RPMI8226 (cell line): ENCODE measurements around the gene PPFIA1.
"Not testable (repeated sequence)": the region's sequence is repeated elsewhere in the genome, so short reads cannot be mapped to it uniquely, and the experiment has no call there.

ENCODE experiments used
- DNase-seq: peaks from one replicate; pipeline ENCODE4 v3.0.0-alpha.2; 2015

Gene PPFIA1

DNA sequence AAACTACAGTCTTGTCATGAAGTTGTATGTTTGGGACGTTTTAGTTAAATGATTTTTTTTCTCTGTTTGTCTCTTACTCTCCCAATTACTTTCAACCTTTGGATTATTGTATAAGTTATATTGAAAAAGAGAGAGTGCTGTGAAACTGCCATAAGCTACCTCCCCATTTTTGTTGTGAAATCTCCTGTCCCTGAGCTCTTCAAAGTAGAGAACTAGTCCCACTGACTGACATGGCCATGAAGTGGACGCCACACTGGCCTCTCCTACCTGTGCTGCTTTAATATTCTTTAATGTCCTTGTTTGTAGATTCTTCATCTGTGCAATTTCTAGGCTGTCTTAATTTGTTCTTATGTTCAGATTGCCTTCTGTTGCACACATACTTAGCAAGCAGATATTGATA is 56.3 kb downstream of the PPFIA1 start:
- DNase-seq, result no peak

DNA sequence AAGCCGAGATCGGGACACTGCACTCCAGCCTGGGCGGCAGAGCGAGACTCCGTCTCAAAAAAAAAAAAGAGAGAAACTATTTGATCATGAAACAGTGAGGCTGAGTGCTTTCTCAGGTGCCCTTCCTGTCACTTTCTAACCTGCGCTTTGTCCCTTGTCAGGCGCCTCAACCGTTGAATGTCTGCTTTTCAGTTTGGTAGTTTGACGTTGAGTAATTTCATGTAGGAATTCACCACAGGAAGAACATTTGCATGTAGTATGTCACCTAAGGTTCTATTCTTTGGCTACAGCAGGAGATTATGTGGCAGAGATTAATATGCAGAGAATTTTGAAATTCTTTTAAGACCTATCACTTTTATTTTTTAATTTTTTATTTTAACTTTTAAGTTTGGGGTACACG is 57.2 kb downstream of the PPFIA1 start:
- no peak for DNase-seq

DNA sequence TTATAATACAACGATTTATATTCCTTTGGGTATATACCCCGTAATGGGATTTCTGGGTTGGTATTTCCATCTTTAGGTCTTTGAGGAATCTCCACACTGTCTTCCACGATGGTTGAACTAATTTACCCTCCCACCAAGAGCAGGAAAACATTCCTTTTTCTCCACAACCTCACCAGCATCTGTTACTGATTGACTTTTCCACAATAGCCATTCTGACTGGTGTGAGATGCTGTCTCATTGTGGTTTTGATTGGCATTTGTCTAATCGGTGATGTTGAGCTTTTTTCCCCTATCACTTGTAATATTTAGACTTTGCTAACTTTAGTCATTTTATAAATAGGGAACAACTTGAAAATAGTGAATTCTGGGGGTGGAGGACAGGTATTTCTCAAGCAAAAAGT is 58.1 kb downstream of the PPFIA1 start:
- no peak for DNase-seq

DNA sequence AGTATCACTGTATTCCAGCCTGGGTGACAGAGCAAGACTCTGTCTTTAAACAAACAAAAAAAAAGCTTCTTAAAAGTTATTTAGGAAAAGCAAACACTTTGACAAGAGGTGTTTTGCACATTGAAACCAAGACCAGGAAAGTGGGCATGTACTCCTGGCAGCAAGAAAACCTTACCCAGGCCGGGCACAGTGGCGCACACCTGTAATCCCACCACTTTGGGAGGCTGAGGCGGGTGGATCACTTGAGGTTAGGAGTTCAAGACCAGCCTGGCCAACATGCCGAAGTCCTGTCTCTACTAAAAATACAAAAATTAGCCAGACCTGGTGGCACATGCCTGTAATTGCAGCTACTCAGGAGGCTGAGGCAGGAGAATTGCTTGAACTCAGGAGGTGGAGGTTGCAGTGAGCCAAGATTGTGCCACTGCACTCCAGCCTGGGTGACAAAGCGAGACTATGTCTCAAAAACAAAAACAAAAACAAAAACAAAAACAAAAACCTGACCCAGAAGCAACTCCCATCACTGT is 60.9 kb downstream of the PPFIA1 start:
- not testable (repeated sequence) for DNase-seq

DNA sequence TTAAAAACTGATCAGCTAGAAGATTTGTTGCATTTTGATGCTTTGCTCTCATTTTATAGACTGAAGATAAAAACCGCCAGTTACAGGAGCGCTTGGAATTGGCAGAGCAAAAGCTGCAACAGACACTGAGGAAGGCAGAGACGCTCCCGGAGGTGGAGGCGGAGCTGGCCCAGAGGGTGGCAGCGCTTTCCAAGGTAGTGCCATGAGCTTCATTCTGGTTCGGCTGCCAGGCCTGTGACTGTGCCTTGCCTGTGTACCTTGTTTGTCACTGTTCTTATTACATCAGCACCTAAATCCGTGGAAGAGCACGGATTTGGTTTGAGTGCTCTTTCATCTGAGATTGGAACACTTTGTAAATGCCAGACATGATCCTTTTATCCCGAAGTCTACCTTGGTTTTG is 61.4 kb downstream of the PPFIA1 start:
- DNase-seq, result no peak

DNA sequence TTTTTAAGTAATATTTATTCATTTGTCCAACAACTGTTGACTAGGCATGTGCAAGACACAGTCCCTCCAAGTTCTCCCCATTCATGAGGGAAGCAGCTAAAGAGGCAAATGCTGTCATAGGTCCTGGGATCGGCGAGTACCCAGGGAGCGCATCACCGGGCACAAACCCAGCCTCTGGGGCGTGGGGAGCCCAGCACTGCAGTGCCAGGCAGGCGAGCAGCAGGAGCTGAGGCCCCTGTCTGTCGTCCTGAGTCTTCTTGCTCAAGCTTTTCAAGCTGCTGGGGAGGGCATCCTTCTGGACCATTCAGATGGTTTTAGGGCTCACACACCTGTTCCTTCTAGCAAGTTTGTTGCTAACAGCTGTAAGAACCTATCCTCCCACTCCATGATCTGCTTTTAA is 62.1 kb downstream of the PPFIA1 start:
- DNase-seq, result no peak

DNA sequence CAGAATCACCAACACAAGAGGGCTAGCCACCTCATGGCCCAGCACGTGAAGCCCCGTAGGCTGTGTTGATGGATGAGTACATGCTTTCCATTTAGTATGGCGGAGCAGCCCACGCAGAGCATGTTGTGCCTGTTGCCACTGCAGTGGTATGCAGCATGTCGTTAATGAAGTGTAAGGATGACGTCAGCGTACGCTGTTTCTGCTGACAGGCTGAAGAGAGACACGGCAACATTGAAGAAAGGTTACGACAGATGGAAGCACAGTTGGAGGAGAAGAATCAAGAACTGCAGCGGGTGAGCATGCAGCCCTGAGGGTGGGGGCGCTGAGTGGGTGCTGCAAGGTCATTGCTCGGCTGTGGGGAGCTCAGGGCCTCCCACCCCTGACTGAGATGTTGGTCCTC is 62.8 kb downstream of the PPFIA1 start:
- no peak for DNase-seq

DNA sequence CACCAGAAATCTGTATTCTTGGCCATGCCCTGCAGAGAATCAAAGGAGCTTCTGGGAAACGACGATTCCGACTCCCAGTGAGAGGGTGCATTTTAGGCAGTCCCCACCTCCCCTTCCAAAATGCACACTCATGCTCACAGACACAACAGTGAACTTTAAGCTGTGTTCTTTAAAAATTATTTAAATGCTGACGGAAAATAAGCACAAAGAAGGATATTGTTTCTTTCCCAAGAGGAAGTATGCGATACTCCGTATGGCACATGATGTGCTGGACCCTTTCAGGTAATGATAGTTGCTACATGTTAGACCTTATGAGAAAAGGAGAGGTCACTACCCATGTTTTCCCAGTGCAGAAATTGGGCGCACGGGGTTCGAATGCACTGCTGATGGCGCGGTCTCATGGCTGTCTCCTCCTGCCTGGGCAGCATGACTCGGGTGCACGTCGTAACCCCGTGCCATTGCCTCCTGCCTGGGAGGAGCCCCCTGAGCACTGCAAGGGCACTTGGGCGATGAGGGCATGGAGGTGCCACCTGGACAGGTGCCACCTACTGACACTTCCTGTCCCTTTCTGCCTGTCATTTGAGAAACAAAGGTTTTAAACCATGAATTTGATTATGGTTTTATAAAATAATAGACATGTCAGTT is 64.0 kb downstream of the PPFIA1 start:
- DNase-seq, result no peak

DNA sequence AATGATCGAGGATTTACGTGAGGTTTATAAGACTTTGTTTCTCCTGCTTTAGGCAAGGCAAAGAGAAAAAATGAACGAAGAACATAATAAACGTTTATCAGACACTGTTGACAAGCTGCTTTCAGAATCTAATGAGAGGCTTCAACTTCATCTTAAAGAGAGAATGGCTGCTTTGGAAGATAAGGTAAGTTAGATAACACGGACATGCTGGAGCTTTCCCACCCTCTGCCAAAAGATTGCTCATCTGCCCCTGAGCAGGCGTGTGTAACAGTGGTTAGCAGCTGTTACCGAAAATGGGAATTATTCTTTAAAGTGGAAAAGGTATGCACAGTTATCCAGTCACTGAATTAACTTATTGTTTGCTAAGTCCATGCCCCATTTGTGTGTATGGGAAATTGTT is 65.0 kb downstream of the PPFIA1 start:
- DNase-seq, result no peak

DNA sequence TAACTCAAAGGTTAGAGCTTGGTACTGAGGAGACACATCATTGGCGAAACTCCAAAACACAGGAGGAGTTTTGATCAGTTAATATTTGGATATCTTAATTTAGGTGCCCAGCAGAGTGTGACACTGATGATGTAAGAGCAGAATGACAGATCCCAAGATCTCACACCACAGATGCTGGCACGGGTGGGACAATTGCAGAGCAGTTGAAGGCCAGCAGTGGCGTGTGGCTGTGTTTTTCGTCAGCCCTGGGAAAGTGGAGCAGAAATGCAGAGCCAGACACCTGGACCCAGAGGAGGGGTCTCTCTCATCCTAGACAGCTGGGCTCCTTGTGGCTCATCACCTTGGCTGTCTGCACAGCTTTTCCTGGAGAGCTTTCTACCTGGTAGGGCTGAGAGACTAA is 68.1 kb downstream of the PPFIA1 start:
- DNase-seq, result no peak

DNA sequence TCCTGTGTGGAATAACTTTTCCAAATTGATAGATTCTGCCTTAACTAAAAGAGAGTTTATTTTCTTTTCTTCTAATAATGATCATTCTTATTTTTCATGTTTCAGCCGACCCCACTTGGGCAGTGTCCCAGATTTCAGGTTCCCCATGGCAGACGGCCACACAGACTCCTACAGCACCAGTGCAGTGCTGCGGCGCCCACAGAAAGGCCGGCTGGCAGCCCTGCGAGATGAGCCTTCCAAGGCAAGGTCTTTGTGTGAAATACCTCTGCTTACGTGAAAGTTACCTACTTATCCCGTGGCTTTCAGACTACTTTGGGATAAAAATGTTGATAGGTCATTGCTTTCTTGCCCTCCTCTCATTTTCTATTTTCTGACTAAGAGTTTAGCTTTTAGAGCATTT is 68.6 kb downstream of the PPFIA1 start:
- DNase-seq, result no peak

DNA sequence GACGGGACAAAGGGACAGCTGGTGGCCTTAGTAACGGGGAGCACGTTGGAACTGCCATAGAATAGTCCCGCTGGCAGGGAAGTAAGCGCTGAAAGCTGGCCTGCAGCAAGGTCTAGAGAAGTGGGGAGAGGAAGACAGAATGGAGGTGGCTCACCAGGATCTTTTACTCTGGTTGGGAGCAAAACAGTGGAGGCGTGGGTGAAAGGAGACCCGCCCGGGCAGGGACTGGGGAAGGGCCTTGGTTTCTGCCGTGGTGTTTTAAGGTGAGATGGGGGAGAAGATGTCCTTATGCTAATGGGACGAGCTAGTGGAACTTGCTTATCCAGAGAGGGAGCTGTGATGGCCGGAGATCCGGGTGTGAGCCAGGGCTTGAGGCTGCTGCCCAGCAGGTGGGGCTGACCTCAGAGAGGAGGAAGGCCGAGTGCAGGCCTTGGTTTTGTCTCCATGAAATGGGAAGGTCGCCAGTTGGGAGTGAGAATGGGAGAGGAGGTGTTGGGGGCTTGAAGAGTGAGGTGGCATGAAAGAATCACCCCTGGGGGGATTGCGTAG is 71.5 kb downstream of the PPFIA1 start:
- DNase-seq, result no peak

DNA sequence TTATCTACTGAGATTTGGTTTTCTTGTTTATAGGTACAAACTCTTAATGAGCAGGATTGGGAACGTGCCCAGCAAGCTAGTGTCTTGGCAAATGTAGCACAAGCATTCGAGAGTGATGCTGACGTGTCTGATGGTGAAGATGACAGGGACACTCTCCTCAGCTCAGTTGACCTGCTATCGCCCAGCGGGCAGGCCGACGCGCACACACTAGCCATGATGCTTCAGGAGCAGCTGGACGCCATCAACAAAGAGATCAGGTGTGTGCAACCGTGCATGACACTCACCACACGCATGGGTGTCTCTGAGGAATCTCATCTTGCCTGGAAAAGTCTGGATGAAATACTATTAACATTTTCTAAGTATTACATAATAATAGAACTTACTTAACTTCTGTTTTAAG is 73.1 kb downstream of the PPFIA1 start:
- no peak for DNase-seq

DNA sequence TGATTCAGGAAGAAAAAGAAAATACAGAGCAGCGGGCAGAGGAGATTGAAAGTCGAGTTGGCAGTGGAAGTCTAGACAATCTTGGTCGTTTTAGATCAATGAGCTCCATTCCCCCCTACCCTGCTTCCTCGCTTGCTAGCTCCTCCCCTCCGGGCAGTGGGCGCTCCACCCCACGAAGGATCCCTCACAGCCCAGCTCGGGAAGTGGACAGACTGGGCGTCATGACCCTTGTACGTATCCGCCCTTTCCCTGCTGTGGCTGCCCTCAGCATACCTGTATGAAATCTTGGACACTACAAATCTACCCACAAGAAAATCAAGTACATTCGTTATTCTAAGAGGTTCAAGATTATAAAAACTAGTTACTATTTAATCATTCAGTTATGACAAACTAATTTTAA is 77.7 kb downstream of the PPFIA1 start:
- no peak for DNase-seq

DNA sequence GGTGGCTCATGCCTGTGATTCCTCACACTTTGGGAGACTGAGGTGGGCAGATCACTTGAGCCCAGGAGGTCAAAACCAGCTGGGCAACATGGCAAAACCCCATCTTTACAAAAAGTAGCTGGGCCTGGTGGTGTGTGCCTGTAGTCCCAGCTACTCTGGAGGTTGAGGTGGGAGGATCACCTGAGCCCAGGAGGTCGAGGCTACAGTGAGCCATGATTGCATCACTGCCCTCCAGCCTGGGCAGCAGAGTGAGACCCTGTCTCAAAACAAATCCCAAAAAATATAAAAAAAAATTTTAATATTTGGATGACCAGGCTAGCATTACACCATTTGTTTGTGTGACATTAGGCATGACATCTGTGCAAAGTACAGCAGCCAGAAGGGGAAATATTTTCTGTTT is 78.1 kb downstream of the PPFIA1 start:
- DNase-seq, result no peak

DNA sequence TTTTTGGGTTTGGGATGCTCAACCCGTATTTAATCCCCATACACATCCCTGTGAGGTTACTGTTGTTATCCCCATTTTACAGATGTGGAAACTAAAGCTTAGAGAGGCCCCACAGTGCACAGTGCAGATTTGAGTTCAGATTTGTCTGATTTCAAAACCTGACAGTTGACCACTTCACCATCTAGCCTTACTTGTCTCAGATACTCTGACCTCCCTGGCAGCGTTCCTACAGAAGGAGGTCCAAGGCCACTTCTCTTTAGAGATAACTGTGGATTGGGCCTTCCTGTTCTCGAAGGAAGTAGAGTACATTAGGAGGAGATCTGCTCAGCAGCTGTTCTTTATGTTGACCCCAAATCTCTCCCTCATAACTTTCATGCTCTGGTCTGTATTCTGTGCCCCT is 81.2 kb downstream of the PPFIA1 start:
- DNase-seq, result no peak

DNA sequence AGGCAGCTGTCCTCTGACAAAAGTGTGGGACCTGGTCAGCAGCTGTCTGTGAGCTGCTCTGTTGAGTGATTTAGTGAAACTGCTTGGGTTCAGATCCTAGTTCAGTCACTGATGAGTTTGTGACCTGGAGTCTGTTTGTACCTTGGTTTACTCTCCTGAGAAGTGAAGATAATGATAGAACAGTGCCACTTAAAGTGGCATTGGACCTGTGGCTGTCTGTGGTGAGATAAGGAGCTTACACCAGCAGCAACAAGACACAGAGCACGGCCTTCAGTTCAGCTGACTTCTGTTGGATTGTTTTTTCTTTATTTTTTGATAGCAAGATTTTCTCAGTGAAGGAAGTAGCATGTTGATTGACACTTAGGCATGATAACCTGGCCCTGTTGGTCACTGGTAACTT is 81.6 kb downstream of the PPFIA1 start:
- no peak for DNase-seq

DNA sequence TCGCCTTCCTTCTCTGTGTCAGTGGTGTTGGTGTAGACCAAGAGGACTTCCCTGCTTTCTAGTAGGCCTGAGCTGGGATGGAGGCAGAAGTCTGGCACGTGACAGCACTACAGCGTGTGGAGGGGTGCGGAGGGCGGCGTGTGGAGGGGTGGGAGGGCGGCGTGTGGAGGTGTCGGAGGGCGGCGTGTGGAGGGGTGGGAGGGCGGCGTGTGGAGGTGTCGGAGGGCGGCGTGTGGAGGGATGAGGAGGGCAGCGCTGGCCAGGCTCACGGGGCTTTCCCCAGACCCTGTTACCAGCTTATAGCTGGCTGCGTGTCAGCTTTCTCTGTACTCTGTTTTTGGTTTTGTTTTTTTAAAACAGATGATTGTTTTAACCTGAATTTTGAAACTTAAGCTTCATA is 82.1 kb downstream of the PPFIA1 start:
- DNase-seq, result no peak

DNA sequence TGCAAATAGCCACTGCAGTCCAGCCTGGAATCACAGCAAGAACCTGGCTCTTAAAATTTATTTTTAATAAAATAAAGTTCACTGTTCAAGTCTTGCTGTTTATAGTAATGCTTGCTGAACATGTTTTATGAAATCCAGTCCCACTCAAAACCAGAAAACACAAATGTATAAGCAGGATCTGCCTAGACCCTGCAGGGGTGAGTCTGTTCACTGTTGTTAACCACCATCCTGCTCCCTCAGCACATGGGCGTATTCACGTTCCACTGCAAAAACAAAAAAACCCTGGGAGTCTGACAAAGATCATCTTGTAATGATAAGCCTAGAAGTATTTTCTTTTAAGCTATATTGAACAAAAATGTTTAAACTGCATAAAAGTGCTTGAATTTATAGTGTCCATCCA is 82.8 kb downstream of the PPFIA1 start:
- no peak for DNase-seq

DNA sequence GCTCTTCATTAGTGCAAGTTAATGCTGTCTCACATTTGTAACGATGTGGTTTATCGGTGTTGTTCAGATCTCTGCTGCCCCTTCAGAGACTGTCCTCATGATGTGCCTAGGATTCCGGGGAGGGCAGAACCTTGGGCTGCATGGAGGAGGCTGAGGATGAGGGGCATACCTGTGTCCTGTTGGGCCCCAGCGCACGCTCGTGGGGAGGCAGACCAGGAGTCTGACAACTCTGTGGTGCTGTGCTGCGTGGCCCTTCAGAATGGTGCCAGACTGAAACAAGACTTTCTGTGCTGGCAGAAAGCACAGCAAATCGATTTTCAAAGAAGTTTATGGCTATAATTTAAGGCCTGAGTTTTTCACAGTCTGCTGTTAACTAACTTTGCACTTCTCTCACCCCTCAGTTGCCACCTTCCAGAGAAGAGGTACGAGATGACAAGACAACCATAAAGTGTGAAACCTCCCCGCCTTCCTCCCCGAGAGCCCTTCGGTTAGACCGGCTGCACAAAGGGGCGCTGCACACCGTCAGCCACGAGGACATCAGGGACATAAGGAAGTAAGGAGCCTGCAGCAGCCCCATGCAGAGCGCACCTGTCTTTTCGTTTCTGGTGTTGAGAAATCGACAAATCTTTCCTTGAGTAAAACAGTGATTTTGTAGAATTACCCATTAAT is 83.5 kb downstream of the PPFIA1 start:
- no peak for DNase-seq

DNA sequence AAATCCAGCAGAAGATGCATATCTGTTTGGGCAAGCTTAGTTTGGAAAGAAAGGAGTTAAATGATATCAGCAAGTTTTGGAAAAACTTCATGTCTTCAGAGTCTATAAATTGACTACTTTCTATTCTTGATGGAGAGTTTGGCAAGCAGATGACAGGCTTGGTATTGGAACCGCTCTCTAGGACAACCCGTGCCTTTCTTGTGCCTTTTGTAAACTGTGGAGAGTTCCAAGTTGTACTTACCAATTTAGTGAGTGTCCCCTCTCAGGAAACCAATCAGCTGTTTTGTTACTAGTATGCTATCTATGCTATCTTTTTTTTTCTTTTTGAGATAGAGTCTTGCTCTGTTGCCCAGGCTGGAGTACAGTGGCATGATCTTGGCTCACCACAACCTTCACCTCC is 84.1 kb downstream of the PPFIA1 start:
- DNase-seq, result no peak

DNA sequence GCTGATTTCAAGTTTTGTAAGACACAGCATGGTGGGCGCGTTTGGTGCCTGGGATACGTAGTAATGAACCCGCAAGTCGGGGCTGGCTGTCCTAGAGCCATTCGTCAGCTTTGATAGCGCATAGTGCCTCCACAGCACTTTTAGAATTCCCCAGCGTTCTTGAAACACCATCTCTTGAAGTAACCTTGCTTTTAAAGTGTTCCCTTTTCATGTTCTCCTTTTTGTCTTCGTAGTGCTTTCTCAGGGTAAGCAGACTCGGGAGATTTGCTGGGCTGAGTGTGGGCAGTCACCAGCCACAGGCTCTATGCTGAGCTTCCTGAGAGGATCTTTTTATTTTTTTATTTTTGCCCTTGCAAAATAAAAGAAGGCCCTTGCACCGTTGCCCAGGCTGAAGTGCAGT is 88.3 kb downstream of the PPFIA1 start:
- no peak for DNase-seq

DNA sequence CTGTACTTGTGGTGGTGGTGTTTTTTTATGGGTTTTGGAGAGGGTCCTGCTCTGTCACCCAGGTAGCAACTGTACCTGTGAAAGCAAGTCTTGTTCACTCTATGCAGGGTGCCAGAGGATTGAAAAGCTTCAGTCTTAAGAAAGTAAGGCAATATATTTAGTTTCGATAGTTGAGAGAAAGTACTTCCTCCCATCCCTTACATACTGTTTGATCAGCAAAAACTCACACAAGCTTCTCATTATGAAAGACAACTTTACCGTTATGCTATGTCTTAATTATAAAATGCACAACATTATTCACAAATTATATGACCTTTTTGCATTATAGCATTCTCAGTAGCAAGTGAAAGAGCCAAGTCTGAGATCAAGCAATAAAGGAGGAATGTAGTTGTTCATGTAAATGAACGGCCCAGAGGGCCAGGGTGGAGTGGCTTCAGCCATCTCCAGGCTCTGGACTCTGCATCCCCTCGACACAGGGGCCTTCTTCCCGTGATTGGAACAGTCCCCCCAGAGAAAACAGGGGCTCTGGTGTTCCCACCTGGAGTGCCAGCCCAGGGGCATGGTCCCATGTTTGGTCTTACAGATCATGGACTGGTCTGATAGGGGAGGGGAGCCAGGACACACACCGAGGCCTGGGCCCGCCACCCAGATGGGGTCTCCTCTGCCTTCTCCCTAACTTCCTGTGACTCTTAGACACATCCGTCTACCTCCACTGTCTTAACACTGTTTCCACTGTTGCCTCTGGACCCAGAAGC is 89.1 kb downstream of the PPFIA1 start:
- DNase-seq, result no peak

DNA sequence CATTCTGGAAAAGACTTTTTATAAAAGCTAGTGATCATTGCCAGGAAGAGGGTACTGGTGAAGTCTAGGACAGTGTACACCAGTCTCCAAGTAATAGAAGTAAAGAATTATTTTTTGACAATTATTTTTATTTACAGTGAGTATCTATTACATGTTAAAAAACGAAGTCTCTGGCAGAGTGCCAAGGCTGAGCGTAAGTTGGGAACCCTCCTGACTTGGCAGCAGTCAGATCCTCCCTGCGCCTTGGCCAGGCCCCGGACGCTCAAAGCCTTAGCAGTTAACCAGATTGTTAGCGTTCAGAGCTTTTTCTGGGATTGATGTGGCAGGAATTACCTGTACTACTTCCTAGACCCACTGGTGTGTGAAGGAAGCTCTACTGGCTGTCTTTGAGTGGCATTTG is 89.7 kb downstream of the PPFIA1 start:
- DNase-seq, result no peak
